CD4-positive, alpha-beta T cell treated with Interleukin-2 at 100 ng/mL for 4 hours (primary cell): ENCODE data around the gene PRKACB.

Source experiments
- DNase-seq: peaks from one replicate; pipeline ENCODE4 v3.0.0-alpha.2; 2020; ENCODE audit warnings: low spot score

Gene PRKACB

DNA sequence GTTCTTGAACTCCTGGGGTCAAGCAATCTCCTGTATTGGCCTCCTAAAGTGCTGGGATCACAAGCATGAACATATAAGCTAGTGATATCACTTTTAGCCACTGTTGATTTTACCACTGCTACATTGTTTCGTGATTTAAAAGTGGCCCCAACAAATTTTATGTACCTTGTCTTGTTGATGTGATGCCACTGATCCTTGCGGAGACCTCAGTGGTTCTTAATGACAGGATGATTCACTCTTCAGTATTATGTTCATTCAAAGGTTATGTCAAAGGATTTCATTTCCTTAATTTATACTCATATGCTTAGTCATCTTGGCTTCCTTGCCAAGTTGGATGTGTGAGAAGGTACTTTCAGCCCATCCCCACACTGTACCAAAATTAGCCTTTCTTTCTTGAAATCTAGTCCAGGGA, 12.1 kb downstream of the PRKACB start:
- DNase-seq, result no peak

DNA sequence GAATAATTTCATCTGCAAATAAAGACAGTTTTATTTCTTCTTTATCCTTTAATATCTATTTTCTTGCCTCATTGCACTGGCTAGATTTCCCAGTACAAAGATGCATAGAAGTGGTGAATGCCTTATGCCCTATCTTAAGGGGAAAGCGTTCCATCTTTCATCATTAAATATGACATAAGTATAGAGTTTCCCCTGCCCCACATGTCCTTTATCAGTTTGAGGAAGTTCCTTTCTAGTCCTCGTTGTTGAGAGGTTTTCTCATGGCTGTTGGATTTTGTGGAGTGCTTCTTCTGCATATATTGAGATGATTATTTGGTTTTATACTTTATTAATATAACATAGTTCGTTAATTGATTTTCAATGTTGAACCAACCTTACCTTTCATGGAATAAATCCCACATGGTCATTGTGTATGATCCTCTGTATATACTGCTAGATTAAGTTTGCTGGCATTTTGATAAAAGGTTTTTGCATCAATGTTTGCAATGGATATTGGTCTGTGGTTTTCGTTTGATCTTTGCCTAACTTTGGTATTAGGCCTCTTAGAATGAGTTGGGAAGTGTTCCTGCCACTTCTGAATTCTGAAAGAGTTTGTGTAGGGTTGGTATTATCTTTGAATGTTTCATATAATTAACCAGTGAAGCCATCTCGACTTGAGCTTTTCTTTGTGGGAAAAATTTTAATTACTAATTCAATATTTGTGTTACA, 15.6 kb downstream of the PRKACB start:
- DNase-seq, result no peak

DNA sequence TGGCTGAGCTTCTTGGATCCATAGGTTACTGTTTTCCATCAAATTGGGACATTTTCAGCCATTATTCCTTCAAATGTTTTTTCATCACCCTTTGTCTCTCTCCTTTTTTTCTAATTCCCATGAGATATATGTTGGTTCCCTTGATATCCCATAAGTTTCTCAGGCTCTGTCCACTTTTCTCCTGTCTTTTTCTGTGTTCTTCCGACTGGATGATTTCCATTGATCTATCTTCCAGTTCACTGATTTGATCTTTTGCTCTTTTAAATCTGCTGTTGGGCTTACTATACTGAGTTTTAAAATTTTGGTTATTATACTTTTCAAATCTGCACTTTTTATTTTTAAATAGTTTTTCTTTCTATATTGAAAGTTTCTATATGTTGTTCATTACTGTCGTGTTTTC, 18.2 kb downstream of the PRKACB start:
- no peak for DNase-seq

DNA sequence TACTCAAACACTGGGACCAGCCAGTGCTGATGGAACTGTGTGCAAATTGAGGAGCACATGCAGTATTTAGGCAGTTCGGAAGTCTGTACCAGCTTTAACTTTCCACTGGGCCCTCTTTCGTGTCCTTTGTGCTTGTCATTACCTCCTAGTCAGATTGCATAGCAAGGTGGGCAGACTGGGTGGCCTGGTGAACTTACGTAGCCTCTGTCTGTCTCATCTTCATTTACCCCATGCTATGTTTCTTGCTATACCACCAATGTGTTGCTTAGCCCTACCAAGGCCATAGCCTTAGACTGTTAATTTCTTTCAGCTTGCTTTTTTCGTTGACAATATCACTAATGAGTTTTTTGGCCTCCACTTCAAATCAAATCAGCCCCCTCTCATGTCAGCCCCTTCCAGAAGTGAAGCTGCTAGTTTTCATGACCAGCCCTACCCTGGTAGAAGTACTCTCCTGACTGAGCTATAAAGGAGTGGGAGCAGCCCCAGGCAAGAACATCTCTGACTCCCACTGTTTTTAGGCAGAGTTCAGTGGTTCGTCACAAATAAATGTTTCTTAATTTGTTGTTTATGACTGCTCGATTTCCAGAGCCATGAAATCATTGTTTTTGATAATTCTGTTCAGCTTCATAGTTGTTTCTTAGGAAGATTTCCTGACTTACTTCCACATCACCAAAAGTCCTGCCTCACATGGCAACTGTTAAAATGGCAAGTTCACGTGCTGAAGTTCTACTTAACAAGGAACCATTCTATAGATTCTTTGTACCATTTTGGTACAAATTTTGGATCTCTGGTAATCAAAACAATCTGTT, 19.3 kb downstream of the PRKACB start:
- no peak for DNase-seq

DNA sequence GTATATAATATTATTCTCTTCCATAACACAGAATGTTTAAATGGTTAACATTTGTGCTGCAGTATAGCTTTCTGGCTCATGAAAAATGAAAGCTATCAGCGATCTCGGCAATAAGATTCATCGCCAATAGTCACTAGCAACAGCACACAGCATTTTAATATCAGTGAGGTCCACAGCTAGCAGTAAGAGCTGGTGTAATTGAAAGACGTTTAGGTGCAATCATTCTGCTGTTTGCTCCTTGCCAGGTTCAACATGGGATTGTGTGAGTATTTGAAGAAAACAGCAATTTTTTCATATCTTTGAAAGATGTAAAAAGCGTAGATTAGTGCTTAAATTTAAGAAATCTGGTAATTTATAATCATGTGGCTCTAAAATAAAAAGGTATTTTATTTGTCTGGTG, 20.1 kb downstream of the PRKACB start:
- DNase-seq, result no peak

DNA sequence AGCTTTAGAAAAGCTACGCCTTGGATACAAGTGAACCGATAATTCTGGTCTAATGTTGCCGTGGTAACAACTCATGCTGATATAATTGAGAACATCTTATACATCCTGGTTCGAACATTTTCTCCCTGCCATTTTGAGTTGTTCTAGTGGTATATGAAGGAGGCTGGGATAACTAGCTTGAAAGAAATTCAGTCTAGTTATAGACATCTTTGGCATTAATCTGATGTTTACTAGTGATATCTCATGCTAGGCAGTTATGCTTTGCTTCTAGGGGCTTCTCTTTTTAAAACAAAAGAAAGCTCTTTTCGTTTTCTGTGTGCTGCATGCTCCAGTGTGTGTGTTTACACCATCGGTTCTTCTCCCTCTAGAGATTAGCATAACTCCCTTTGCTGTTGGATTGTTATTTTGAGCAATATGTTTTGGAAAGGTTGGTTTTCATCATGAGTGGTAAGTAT, 20.5 kb downstream of the PRKACB start:
- DNase-seq, result no peak

DNA sequence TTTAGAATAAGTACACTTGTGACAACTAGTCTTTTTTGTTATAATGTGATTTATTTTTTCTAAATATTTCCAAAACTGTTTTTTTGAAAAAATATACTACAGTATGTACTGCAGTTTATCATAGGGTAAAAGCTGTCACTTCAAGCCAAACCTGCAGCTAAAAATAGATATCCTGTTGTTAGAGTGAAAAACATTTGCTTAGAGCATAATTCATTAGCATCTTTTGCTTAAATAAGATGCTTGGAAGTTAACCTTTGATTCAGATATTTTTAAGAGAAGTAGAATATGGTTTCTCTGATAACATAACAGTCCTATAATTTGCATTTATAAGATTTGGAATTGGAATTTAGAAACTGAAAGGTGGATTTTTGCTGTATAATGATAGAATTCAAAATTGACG, 21.5 kb downstream of the PRKACB start:
- no peak for DNase-seq

DNA sequence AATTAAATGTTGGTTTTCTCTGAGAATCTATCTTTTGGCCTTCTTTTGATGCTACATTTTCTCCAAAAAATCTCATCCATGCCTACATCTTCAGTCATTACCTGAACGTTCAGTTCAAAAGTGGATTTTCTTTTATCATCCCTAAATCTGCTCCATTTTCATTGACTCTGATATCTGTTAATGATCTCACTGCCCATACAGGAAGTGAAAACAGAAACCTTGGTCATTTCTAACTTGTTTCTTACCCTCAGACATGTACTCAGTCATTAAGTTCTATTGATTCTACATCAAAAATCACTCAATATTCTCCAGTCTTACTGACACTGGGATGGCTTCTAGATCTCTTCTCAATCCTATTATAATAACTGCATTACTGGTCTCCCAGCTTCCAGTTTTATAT, 22.7 kb downstream of the PRKACB start:
- no peak for DNase-seq

DNA sequence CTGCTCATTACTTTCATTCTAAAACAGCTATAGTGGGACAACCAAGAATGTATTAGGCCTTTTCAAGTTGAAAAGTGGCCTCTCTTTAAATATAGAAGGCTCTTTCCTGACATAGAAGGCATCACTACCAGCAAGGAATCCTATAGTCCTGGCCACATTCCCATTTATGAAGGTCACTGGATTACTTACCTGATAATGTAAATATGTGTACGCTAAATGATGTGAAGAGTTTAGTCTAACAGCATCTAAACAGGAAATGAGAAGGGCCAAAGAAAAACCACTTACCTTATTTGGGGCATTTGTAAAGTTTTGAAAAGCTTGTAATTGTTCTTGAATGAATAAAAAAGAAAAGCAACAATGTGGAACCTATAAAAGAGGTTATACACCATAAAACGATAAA, 24.7 kb downstream of the PRKACB start:
- no peak for DNase-seq

DNA sequence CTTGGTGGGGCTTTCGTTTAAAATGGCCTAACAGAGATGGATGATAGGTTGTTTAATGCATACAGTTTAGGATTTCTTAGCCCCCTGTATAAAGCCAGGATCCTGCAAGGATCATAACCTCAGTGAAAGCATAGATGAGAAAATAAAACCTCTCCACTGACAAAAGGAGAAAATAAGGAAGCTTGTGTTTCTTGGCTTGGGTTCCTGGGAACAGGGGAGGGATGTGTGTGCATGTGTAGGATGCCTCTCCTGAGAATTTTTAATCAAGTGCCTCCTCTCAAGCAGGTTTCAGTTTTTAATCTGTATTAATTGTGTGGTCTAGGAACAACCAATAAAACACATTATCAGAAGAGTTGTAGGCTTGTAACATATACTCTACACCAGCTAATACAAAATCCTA, 26.1 kb downstream of the PRKACB start:
- DNase-seq, result no peak

DNA sequence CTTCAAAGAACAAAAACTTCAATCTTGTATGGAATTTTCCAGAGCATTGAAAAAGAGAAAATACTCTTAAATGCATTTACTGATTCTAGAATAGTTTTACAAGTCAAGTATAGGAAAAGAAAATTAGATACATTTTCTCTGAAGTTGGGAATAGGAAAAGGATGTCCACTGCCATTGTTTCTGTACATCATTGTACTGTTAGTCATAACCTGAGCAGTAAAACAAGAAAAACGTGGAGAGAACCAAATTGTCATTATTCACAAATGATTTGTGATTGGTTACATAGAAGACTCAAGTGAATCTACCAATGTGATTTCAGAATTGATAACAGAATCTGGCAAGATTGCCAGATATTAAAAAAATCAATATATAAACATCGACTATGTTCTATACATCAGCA, 27.4 kb downstream of the PRKACB start:
- DNase-seq, result no peak

DNA sequence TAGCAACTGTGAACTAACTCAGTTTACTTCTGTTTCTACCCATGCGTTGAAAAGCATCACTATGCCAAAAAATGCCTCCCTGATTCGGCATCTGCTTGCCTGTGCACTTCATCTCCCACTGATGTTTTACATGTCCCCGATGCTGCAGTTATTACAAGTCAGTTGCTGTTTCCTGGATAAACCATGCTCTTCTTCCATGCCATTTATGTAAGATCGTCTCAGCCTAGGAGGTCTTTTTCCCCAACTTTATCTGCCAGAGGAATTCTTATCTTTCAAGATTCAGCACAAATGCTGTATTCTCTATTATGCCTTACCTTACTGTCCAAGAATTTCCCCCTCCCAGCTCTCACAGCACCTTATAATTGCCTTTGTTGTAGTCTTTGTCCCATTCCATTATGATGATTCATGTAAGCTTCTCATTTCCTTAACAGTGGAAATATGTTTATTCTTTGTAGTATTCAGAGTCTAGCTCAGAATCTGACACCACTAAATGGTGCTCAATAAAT, 30.0 kb downstream of the PRKACB start:
- DNase-seq, result no peak

DNA sequence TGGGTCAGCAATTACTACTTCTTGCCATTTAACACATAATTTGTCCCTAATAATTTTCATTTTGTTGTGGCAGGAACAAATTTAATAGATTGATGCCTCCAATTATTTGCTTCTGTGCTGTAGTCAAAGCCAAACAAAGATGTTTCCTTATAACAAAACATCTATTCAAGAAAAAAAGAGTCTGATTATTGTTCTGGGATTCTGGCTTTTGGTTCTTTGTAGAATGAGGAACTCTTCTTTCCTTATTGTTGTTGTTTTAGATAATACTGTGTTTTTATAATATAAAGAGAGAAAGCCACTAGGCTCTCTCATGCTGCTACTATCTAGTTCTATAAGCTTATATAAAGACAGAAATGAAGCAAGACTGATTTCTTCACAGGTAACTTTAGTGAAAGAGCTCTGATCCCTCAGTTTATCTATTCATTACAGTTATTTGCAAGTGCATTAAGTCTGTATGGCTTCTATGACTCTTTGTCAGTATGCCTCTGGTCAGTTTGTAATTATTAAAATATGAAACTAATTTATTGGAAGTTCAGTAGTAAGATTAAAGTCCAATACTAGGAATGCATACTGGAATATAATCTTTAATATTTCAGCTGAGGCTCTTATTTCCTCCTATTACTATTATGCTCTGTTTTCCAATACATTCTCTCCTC, 37.4 kb downstream of the PRKACB start:
- no peak for DNase-seq

DNA sequence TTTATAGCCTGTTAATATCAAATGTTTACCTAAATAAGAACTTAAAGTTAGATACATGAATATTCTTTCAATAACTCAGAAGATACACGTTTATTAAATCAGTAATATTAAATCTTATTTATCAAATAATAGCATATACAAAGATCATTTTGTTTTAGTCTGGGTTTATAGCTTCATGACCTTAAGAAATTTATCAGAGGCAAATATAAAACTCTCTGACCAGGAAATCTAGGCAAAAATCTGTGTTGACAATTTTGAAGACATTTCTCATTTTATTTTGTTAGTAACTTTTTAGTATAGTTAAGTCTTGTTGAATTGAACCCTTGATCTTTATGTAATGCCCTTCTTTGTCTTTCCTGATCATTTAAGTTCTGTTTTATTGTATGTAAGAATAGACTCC, 46.4 kb downstream of the PRKACB start:
- no peak for DNase-seq

DNA sequence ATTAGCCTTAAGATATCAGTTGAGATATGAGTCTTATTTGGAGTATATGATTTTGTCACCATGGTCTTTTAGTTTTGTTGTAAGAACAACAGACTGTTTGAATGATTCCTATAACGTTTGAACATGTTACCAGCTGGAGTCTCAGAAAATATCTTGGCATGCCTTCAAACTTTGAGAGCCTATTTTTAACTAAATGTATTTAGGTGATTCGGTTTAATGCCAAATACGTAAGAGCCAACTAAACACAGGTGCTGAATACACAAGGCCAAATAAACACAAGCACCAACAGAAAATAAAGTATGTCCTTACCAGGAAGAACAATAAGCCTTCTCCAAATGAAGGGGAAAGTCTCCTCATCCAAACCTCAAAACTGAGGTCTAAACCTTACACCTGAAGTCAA, 48.6 kb downstream of the PRKACB start:
- DNase-seq, result no peak

DNA sequence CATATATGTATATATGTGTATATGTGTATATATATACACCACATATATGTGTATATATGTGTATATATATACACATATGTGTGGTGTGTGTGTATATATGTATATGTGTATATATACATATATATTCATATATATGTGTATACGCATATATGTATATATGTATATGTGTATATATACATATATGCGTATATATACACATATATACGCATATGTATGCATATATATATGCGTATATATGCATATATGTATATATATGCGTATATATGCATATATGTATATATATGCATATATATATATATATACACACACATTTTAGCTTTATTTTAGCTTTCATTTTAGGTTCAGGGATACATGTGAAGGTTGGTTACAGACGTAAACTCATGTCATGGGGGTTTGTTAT, 54.8 kb downstream of the PRKACB start:
- DNase-seq, result no peak

DNA sequence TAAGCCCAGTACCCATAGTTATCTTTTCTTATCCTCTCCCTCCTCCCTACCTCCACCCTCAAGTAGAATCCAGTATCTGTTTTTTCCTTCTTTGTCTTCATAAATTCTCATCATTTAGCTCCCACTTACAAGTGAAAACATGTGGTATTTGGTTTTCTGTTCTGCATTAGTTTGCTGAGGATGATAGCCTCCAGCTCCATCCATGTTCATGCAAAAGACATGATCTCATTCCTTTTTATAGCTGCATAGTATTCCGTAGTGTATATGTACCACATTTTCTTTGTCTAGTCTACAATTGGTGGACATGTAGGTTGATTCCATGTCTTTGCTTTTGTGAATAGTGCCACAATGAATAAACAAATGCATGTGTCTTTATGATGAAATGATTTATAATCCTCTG, 55.2 kb downstream of the PRKACB start:
- no peak for DNase-seq

DNA sequence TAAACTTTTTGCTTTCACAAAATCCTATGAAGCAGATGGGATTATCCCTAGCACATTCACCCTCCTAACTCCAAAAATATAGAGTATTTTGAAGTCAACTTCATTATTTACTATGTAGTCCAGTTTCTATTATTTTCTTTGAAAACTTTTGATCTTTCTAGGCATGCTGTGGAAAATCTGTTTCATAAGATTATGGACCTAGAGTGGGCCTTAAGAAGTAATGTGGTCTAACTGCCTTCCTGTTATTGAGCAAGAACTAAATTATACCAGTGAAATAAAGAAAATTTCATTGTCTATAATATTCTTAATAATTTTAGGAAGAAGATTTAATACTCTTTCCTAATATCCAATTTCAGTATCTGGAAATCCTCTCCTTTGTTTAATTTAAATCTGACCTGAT, 58.1 kb downstream of the PRKACB start:
- no peak for DNase-seq

DNA sequence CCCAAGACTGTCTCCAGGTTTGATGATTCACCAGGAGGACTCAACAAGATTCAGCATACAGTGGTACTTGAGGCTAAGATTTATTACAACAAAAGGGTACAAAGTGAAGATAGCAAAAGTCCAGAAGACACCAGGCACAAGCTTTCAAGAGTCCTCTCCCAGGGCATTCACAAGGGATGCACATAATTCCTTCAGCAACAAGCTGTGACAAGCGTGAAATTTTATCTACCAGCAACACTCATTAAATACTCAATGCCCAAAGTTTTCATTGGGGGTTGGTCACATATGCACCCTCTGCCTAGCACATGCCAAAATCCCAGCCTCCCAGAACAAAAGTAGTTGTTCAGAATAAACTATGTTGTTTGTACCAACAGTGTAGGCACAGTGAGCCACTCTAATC, 62.3 kb downstream of the PRKACB start:
- DNase-seq, result no peak

DNA sequence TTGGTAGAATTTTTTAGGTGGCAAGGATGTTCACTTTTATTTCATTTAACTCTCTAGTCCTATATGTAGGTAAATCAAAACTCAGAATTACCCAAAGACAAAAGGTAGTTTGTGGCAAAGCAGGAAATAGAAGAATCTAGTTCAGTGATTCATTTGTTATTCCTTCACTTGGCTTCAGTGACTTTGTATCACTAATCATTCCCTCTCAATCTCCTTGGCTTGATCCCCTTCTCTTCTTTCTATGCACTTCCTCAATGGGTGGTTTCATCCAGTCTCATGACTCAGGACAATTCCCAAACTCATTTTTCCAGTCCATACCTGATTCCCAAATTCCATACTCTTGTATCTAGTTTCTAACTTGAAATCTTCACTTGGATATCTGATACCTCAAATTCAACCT, 64.9 kb downstream of the PRKACB start:
- no peak for DNase-seq

DNA sequence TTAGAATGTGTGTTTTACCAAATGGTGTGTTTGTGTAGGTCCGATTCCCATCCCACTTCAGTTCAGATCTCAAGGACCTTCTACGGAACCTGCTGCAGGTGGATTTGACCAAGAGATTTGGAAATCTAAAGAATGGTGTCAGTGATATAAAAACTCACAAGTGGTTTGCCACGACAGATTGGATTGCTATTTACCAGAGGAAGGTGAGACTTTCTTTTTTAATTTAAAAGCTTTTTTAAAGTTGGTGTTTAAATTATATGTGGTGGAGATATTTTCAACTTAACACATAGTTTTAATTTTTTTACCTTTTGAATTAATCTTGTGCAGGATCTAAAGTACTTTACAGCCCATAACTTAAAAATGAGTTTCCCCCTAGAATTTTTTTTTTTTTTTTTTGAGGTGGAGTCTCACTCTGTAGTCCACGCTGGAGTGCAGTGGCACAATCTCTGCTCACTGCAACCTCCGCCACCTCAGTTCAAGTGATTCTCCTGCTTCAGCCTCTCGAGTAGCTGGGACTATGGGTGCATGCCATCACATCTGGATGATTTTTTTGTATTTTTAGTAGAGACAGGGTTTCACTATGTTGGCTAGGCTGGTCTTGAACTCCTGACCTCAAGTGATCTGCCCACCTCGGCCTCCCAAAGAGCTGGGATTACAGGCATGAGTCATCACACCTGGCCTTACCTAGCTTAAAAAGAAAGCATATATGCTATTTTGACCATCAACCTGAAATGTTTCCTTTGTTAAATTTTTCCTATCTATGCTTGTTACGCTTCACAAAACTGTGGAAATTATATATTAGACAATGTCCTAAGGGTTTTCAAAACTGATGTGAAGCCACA, 70.3 kb downstream of the PRKACB start:
- DNase-seq, result no peak

DNA sequence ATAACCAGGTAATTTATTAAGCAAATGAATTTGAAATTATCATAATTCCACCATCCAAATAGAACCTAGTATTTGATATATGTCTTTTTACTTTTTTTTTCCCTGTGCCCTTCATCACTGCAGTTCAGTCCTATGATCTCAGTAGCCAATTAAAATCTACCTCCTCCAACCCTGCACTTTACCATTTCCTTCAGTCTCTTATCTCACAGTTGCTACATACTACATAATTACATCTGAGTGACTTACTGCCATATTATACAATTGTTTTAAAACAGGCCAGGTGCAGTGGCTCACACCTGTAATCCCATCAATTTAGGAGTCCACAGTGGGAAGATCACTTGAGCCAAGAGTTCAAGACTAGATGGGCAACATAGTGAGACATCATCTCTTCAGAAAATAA, 73.2 kb downstream of the PRKACB start:
- DNase-seq, result no peak
